GM19240 (cell line): ENCODE data around the gene MPG.
"Not testable (repeated sequence)": the region's sequence is repeated elsewhere in the genome, so short reads cannot be mapped to it uniquely, and the experiment has no call there.

Experiments used
- DNase-seq: peaks from one replicate; pipeline ENCODE4 v3.0.0; 2011; ENCODE audit warnings: low spot score; ENCODE audit not compliant: insufficient read length

MPG gene

DNA sequence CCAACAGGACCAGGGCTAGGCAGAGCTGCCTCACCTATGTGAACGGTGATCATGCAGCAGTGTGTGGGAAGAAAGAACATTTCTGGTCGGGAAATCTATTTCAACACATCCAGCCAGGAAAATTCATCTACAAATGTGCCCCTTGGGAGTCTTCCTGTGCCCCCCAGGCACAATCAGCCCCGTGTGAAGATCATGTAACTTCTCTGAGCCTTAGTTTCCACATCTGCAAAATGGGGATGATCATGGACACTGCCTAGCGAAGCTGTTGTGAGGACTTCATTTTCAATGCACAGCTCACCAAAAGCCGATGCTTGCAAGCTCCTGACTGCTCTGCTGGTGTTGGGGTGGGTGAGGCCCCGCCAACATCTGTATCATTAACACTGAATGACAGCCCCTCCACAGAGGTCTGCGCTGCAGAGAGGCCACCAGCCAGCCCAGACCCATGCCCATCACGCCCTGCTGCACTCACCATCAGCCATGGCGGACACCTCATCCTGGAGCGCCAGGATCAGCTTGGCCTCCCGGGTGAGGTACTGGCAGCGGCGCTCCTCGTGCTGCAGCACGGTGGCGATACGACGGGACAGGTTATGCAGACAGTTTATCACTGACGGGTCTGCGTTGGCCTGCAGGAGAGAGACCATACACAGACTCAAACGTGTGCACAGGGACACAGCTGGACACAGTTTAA lies 34.3 kb downstream of the MPG start:
- DNase-seq = no peak

- no peak for DNase-seq
Observed at GRCh38 chr16:114327-114726, 36.3 kb downstream of the MPG start.

GRCh38 chr16:116015-116414 lies 38.0 kb downstream of the MPG start:
- no peak for DNase-seq

DNA sequence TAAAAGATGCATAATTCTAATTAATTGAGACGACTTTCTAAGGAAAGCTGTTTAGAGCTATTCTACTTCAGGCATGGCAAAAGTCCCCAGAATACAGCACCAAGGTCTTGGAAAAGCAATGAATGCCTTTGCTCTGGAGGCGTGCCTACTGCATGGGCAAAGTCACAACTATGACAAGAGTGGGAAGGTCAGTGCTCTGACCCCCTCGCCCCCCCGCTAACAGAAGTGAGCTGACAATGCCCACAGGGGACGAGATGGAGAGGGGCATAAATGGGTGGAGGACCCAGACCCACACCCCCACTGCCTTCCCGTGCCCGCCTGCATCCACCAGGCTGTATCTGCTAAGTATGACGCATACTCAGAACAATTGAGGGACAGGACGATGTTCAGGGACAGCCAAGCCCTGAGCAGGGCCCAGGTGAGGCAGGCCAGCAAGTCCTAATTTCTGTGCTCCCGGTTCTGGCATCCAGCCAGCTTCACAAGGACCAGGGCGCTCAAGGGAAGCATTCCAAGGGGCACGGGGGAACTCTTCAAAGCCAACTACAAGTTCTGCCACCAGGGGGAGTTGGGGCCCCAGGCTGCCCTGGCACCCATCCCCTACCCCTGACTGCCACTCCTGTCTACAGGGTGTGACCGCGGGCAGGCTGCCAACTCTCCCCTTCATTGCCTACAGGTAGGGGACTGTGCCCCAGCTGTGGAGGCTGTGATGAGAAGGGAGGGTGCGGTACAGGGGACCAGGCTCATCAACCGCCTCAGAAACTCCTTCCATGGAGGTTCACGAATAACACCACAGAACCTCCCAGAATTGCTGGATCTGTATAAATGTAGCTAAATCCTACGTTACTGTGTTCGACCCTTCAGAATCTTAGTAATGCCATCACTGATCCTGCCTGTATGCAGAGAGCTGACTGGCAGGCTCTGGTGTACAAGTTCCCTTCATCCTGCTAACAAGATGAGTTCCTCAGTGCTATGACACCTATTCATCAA lies 39.6 kb downstream of the MPG start:
- peak; percentile 50 for DNase-seq

GRCh38 chr16:118857-119256 lies 40.8 kb downstream of the MPG start:
- no peak for DNase-seq

GRCh38 chr16:119295-119694 lies 41.3 kb downstream of the MPG start:
- DNase-seq = no peak

- no peak for DNase-seq
Observed at GRCh38 chr16:119835-120491, 41.9 kb downstream of the MPG start.

GRCh38 chr16:120756-121155 lies 42.7 kb downstream of the MPG start:
- DNase-seq = no peak

GRCh38 chr16:122361-122760 lies 44.3 kb downstream of the MPG start:
- DNase-seq = no peak

DNA sequence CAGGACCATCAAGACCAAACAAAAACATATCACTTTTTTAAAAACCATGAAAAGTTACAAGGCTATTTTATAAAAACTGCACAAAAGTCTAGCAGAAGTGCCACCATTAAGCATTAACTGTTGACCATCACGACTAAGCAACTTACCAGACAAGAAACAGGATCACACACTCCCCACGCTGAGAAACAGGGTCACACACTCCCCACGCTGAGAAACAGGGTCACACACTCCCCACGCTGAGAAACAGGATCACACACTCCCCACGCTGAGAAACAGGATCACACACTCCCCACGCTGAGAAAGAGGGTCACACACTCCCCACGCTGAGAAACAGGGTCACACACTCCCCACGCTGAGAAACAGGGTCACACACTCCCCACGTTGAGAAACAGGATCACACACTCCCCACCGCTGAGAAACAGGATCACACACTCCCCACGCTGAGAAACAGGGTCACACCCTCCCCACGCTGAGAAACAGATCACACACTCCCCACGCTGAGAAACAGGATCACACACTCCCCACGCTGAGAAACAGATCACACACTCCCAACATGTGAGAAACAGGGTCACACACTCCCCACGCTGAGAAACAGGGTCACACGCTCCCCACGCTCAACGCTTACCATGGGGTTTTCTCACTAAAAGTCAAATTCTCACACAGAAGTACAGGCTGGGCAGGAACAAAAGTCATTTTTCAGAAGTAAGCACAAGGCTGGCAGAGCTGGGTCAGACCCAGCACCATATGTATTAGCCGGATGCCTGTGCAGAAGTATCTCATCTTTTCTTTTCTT lies 45.7 kb downstream of the MPG start:
- not testable (repeated sequence) for DNase-seq

GRCh38 chr16:125011-125410 lies 47.0 kb downstream of the MPG start:
- no peak for DNase-seq

DNA sequence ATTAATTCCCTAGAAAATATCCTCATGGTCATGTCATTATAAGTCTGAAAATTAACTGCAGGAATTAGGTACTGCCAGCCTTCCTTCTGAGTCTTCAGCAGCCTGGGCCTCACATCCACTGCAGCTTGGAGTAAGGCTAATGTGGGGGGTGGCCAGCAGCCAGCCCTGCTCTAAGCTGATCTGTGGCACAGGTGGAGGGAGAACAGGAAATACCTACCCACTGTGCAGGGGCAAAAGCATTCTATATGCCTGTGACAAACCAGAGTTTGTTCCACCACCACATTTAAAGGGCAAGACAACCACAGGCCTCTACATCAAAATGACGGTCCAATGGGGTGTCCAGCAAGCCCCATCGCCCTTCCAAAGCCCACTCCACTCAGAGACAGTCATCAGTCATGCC lies 51.0 kb downstream of the MPG start:
- DNase-seq = no peak

- DNase-seq = no peak
Observed at GRCh38 chr16:130533-131173, 52.6 kb downstream of the MPG start.

DNA sequence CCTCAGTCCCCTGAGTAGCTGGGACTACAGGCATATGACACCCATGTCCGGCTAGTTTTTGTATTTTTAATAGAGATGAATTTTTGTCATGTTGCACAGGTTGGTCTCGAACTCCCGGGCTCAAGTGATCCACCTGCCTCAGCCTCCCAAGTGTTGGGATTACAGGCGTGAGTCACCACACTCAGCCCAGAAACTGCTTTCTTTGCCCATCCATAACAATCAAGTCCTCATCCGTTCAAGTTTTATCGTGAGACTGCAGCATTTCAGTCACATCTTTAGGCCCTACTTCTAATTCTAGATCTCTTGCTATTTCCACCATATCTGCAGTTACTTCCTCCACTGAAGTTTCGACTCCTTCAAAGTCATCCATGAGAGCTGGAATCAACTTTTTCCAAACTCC lies 54.1 kb downstream of the MPG start:
- DNase-seq = no peak

DNA sequence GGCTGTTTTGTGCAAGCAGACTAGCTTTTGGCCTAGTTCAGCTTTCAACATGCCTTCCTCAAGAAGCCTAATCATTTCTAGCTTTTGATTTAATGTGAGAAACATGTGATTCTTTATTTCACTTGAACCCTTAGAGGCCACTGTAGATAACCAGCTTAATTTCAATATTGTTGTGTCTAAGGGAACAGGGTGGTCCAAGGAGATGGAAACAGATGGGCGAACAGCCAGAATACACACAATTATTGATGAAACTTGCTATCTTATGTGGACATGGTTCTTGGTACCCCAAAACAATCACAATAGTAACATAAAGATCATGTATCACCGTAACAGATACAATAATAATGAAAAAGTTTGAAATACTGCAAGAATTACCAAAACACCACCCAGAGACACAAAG lies 55.7 kb downstream of the MPG start:
- DNase-seq = no peak
